ENCODE measurements around the gene ESR2. TPM values are rescaled to one million over a fixed set of nuclear protein-coding genes. Genes with fewer than 3 reads are reported as not detected.

The ESR2 gene
- polyA plus RNA-seq, 1 donor: 0.41 TPM

DNA sequence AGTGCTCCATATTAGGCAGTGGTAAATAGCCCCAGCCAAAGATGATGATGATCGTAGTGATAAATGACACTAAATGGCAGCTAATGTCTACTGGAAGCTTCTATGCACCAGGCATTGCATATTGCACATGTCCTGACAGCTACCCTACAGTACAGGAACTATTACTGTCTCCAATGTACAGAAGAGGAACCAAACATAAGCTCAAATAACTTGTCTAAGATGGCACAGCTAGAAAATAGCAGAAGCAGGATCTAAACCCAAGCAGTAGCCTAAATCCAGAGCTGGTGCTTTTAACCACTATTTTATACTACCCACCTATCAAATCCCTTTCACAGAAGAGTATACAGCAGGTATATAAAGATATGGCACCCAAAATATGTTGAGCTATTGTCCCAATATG, 28.9 kb downstream of the ESR2 start:
- no peak for DNase-seq

DNA sequence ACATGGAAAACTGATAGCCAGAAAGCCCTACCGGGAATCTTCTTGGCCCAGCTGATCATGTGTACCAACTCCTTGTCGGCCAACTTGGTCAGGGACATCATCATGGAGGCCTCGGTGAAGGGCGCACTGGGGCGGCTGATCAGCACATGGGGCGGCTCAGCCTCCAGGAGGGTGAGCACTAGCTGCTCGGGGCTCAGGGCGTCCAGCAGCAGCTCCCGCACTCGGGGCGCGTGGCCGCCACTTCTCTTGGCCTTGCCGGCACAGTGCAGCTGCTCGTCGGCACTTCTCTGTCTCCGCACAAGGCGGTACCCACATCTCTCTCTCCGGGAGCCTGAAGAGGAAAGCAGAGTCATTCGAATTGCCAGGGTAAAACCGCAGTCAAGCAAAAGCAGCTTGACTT, 33.8 kb downstream of the ESR2 start:
- DNase-seq: no peak

DNA sequence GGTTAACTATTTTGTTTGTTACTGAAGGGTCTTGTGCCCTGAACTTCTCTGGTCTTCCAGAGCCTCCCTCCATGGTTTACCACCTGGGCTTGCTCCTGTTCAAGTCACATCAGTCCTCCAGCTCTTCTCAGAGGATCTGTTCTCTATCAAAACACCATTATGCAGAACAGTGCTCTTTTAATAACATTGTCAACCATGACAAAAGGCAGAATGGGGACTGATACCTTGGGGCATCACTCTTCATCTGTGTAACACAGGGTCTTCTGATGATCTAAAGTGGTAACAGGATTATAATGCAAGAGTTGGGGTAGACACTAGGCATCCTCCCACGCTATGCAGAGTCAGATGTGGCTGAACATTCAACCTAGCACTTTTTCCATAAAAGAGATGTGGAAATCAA, 38.4 kb downstream of the ESR2 start:
- DNase-seq: no peak

DNA sequence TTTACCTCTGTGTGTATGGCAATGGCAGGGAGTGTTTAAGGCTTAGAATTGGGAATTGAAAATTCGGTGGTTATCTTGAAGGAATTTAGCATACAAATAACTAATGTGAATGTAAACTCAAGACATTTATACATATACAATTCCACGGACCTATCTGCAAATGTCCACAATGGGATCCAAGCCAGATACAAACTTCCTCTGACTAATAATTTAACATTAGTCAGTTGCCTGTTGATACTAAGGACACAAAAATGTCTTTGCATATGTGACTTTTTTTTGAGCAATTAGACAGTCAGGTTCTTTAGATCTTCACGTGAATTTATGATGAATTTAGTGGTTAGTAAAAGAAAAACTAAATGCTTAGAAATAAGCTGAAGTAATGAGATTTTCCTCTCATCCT, 40.5 kb downstream of the ESR2 start:
- DNase-seq: no peak

DNA sequence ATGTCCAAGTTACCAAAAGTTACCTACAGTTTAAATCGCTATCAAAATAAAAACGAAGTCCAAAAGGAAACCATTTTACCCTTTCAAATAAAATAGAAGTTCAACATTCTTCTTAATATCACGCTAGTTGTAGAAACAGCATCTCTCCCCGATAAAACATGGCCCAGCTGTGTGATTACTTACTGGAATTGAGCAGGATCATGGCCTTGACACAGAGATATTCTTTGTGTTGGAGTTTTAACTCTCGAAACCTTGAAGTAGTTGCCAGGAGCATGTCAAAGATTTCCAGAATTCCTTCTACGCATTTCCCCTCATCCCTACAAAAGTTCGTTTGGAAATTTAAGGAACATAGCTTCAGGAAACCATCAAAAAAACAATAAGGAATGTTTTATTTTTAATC, 44.8 kb downstream of the ESR2 start:
- DNase-seq: no peak

DNA sequence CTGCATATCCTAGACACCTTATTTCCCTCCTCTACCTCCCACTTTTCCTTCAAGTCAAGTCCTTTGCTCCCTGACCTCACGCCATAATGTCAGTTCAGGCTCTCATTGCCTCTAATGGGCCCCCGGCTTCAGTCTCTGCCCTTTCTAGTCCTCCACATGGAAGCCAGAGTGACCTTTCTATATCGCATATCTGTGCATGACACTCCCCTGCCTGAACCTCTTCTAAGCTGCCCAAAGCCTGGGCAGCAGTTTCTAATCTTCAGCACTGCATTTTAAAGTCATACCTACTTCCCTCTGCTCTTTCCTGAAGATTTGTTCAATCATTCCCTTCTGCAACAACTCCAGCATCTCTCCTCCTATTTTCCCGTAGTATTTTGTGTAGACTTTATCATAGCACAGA, 45.5 kb downstream of the ESR2 start:
- no peak for DNase-seq

DNA sequence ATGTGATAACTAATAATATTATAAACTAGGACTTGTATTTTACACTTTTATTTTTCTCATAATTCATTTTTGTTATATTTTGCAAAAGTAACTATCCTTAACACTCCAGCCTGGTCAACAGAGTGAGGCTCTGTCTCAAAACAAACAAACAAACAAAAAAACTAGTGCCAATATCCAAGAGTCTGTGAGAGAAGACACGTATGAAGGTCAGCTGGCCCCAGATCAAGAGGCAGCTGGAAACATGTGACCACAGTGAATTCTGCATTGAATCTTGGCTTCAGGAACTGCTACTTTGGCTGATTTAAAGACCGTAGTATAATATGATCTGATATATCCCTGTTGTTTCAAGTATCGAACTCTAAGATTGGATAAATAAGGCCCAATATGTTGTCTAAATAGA, 47.0 kb downstream of the ESR2 start:
- DNase-seq: no peak

DNA sequence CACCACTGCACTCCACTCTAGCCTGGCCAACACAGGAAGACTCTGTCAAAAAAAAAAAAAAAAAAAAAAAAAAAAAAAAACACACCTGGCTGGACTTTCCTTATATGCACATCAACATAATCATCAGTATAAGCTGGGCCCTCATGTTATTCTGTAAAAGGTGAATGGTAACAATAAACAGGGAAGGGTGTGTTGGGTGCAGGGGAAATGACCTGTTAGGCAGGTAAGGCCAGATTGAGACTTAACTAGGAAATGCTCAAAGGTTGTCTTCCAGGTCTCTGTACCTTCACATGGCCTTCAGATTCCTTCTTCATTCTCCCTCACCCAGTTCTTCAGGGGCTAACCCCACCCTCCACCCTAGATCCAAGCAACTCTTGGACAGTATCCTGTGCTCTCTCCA, 47.5 kb downstream of the ESR2 start:
- DNase-seq: no peak

DNA sequence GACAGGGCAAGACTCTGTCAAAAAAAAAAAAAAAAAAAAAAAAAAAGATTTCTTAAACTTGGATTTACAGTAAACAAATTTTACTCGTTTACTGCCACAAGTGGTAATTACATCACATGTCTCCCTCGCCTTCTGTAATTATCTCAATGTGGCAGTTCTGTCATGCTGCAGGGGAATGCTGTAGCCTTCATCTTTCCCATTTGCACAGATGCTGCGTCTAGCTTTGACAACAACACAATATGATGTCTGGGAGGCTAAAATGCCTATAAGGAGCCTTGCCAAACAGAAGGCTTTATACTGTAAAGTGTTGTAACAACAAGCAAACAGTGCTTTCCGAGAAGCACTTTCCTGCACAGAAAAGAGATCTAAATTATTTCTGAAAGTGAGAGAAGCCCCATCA, 48.7 kb downstream of the ESR2 start:
- no peak for DNase-seq

DNA sequence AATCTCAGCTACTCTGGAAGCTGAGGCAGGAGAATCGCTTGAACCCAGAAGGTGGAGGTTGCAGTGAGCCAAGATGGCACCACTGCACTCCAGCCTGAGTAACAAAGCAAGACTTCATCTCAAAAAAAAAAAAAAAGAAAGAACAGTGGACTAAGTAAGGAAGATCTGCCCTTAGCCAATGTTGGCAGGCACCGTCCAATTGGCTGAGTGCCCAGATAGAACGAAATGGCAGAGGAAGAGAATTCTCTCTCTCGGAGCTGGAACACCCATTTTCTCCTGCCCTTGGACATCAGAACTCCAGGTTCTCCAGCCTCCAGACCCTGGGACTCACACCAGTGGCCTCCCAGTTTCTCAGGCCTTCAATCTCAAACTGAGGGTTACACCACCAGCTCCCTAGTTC, 49.9 kb downstream of the ESR2 start:
- DNase-seq: no peak

DNA sequence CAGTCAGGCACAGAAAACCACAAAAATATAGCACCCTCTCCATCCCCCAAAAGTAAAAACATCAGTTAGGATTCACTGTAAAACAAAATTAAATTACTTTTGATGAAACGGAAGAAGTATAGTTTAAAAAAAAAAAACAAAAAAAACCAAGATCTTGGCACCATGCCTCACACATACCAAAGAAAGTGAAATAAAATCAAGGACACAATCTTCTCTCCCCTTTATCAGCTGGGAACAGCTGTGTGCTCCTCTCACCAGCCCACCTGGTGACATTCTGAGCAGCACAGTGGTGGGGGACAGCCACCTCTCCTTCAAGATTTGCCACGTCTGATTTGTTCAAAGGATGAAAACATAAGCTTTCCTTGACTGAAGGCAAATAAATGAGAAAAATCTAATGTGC, 55.5 kb downstream of the ESR2 start:
- DNase-seq: no peak

DNA sequence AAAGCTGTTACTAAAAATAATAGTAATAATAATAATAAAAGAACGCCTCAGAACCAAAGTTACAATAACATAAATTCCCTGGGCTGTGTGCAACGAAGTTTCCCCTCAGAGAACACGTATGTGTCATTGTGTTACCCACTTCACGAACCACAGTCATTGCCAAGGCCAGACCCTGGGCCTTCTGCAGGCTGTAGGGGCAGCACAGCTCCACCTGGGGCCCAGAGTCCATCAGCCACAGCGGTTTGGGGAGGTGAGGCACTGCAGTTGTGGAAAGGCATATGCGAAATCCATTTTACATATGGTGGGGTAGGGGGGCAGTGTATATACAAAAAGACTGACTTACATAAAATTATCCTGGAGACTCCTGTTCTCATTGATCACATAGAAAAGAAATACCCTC, 56.1 kb downstream of the ESR2 start:
- no peak for DNase-seq

DNA sequence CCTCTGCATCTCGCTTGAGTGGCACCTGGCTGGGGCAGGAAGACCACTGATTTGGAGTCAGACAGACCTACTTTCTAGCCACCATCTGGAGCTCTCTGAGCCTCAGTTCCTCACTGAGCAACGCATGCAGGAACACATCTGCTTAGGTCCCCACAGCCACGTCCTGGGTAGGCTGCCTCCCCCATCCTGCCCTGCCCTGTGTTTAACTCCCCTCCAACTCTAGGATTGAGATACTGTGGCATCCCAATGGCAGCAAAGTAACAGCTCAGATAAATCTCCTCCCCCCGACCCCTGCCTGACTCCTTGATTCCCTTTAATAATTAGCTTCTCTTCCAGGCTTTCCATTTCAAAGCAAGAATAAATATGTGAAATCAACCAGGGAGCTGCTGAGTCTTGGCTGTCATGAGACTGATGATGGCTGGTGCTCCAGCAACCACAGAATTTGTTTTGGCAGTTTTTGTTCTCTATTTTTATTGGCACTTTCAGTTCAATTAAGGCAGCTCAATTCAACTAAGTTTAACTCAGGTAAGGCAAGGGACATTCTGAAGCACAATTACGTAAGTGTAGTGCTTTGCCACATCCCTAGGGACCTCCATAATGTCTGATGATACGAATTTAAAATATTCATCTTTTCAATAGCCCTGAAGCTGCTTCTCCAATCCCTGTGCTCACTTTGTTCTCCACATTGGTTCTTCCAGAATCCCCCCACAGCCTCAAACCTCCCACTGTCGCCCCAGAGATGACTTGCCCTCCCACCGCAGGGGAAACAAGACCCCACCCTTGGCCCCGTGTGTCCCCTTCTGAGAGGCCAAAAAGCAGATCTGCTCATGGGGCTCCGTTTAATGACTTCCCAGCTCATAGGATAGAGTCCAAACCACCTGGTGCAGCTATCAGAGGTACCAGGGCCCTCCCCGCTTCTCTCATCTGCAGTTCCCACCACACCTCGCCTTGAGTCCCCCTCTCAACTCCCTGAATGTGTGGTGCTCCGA, 58.2 kb downstream of the ESR2 start:
- DNase-seq: no peak

DNA sequence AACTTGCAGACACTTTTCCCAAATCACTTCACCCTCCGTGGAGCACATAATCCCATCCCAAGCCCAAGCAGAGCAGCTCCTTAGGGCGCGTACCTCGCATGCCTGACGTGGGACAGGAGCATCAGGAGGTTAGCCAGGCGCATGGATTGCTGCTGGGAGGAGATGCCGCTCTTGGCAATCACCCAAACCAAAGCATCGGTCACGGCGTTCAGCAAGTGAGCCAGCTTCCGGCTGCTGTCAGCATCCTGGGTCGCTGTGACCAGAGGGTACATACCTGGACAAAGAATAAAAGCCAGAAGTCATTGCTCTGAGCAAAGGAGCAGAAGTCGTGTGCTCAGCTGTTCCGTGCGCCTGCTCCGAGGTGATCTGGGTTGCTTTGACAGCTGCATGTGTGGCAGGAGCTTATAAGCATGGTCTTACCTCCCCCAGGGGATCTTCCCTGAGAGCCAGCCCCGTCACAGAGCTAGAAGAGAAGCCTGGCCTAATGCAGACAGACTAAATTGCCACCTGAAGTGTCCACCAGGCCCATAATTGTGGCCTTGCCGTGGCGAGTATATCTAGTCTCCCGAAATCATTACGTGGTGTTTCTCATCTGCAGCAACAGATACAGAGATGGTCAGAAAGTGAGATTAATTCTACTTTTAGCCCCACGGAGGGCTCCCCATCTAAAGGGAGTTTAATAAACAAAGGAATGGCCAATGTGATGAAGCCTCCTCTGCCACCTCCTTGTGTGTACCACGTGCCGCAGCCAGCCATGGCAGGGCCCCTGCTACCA, 59.1 kb downstream of the ESR2 start:
- no peak for DNase-seq

DNA sequence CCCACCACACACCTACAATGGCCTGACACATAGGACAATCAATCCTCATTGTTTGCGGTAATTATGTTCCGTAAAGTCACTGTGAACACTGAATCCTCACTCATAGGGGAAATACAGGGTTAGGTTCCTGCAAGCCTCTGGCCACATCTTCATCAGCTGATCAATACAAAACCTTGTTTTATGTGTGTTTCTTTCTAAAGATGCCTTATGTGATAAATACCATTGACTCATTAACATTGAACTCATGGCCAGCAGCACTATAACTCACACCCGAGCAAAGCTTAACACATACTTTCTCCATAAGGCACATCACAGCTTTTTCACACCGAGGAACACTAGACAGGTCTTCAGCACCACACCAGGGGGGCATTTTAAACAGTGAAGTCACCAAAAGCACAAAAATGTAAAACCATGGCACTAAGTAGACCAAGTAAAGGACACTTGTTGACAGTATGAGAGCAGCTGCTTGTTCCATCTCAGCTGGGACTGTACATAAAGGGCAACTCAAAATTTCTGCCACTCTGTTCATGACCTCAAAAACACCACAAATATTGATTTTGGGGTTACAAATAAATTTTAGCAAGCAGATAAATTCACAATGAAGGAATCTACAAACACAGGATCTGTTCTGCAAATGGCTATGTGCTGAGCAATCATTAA, 60.5 kb downstream of the ESR2 start:
- DNase-seq: no peak

DNA sequence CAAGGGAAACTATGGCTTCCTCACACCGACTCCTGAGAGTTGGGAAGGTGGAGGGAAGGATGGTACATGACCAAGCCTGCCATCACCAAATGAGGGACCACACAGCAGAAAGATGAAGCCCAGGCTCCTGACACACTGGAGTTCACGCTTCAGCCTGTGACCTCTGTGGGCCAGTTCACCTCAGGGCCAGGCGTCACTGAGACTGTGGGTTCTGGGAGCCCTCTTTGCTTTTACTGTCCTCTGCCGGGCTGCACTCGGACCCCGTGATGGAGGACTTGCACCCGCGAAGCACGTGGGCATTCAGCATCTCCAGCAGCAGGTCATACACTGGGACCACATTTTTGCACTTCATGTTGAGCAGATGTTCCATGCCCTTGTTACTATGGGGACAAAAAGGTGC, 61.2 kb downstream of the ESR2 start:
- DNase-seq: no peak

DNA sequence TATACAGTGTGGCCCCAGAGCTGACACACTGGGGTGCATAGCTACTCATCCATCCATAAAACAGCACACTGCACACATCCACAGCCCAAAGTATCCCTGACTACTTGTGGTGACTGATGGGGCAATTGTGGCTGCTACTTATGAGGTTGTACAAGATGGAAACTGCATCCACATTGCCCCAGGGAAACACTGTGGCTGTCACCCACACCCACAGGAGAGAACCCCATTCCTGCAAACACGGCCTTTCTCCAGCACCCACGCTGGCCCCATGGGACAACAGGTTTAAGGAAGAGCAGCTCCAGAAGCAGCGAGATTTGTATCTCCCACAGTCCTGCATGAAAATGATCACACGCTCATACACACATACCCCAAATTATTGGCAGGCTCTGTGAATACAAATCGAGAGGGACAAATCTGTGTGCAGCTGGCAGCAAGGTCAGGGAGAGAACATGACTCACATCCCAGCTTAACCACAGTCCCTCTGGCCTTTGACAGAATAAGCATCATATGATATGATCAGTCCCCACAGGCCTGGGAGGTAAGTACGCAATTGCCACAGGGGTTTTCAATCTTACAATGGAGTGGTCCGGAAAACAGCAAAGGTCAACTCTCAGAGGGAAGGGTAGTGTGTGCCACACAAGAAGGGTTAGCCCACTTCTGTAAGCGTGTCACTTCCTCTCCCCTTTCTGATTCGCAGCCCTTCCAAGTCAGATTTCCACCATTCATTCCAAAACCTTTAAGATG, 61.9 kb downstream of the ESR2 start:
- no peak for DNase-seq

DNA sequence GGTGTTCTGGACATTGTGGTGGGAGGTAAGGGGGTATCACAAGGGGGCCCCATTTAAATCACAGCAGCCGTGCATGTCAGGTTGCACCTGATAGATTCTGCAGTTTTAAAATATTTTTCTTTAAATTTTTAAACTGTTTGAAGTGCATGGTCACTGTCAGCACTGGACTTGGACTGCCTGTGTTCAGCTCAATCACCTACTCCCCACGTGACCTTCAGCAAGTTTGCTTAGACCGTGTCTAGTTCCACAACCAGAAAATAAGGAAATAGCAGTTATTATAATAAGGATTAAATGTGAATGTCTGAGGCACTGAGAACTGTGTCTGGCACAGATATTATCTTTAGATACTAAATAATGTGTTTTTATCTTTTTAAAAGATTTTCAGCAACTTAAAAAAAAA, 64.7 kb downstream of the ESR2 start:
- DNase-seq: no peak

DNA sequence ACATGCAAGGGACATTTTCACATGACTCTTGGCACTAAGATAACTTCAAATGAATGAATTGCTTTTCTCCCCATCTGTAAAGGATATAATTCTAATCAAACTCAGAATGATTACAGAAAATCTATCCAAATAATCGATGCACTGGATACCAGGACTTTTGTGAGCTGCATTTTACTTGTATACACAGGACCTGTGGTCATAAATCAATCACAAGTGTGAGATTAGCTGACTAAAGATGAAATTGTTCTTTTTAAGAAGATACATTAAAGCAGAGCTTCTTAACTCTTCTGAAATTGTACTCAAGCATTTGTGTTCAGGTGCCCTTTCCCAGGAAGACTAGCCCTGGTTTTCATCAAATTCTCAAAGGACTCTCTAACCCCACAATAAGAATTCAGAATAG, 66.3 kb downstream of the ESR2 start:
- no peak for DNase-seq

DNA sequence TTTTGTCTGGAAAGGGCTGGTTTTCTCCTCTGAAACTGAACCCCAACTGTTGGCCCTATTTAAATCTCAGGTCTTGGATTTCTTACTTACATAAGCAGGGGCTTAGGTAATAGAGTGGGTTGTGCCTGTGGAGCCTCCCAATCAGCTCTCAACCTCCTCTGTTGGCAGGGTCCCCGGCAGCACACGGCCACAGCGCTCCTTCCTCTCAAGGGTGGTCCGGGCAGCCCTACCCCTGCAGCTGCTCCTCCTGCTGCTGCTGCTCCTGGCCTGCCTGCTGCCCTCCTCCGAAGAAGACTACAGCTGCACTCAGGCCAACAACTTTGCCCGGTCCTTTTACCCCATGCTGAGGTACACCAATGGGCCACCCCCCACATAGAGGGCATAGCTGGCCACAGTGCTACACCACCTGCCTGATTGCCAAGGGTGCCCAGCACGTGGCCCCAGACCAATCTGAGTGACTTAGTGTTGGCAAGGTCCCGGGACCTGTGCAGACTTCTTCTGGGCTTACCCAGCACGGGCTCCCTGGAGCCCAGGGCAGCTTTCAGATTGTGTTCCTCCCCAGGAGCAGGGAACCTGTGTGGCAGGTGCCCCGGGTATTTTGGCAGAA, 68.9 kb downstream of the ESR2 start:
- no peak for DNase-seq

DNA sequence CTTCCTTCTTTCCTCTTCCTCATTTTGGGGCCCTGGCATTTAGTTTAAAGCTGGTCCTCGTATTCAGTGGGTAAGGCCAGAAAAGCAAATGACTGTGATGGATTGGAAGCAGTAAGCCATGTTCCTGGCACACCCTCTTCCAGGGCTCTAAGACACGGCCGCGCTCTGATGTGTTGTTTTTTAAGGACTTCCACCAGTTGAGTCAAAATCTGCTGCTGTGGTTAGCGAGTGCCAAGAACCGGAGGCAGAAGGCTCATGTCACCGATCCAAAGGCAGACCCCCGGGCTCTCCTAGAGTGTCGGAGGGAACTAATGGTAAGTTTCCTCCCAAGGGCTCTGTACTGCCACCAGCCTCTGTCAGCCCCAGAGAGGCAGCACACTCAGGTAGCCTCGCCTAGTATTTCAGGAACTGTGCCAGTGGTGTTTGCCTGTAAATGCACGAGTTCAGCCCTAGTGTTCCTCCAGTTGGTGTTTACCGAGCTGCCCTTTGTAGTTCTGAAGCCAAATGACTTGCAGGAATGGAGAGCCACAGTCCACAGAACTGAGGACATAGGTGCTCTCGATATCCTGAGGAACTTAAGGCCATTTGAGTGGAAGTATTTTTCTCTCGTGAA, 72.7 kb downstream of the ESR2 start:
- DNase-seq: no peak

DNA sequence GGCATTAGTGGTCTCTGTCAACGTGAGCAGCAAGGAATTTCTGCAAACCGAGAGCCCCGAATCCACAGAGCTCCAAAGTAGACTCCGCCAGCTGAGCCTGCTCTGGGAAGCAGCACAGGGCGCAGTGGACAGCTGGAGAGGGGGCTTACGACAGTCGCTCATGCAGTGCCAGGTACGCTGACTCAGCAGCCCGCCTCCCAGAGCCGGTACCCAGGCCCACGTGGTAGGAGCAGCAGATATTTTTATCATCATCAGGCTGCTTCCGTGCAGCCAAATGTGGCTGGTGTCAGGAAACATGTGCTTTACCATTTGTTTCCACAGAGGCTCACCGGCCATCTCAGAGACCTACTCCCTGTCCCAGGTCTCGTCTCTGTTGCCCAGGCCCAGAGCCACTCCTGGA, 73.7 kb downstream of the ESR2 start:
- peak; percentile 36 for DNase-seq

Measured in hindlimb muscle (tissue), 1 donor.